ENCODE data around the gene TNNC2.
"Not testable (repeated sequence)": the region's sequence is repeated elsewhere in the genome, so short reads cannot be mapped to it uniquely, and the experiment has no call there.

The TNNC2 gene

DNA sequence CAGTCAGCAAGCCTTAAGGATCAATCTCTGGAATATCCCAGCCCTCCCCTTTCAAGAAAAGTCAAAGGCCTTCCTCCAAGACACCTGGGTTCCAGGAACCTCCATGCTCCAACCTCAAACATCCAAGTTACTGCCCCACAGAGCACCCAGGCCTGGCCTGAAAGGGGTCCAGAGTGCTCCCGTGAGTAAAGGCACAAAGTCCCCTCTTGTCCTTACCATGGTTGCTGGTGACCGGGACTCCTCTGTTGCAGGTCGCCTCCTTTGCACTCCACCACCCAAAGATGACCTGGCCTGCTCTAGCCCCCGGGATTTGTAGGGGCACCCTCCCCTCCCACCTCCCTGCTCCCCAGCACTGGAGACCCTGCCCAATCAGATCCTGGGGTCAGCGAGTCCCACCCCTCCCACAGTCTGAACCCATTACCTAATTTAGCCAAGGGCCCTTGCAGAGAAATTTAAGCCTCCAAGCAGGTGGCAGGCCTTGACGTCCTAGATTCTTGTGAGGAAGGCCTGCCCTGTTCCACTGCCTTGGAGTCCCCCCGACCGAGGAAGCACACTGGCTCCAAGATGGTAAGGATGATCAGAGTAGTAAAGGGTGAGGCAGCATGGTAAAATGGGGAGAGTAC is at the start of gene TNNC2:
TNNC2 (minus strand) TSS at position 283 of the 623 bp plus-strand sequence; CDS start at position 219, 64 bp downstream.
- no peak for DNase-seq

DNA sequence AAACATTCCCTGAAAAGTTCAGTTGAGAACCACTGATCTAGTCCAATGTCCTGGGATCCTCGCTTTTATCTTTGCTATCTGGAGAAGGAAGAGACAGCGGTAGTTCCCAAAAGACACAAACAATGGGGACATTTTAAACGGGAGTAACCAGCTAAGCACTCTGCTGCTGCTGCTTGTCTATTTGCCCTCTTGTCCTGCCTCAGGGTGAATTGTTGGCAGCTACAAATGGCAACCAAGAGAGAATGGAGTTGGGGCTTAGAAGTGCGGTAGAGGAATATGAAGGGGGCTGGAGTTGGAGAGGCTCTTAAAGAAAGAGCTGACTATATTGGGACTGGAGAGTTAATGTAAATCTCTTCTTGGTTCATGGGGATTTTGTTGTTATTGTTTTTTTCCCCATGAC is 47.5 kb upstream of the TNNC2 start:
- DNase-seq: no peak

DNA sequence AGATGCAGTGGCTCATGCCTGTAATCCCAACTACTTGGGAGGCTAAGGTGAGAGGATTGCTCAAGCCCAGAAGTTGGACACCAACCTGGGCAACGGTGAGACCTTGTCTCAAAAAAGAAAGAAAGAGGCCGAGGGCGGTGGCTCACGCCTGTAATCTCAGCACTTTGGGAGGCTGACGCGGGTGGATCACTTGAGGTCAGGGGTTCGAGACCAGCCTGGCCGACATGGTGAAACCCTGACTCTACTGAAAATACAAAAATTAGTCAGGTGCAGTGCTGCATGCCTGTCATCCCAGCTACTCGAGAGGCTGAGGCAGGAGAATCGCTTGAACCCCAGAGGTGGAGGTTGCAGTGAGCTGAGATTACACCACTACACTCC is 47.0 kb upstream of the TNNC2 start:
- not testable (repeated sequence) for DNase-seq

DNA sequence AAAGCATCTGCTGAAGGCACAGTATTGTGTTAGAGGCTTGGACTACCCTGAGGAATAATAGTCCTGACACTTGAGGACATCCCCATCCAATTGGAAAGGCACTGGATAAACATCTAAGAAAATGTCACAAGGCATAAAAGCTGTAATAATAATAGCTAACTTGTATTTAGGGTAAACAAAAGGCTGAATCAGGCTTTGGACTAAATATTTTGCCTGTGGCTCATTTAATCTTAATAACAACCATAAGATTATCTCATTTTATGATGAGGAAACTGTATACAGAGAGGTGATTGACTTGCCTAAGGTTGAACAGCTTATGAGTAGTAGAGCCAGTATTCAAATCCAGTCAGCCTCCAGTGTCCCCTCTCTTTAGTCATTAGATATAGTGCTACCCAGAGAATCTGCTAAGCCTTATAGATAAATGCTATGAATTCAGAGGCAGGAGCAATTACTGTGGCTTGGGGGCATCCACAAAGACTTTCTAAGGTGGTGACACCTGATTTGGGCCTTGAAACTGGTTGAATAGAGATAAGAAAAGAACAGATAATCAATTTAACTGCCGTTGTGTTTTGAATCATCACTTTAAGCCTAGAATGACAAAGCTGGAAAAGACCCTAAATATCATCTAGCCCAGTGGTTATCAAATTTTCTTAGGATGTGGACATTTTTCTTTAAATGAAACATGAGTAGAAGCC is 46.4 kb upstream of the TNNC2 start:
- DNase-seq: no peak

DNA sequence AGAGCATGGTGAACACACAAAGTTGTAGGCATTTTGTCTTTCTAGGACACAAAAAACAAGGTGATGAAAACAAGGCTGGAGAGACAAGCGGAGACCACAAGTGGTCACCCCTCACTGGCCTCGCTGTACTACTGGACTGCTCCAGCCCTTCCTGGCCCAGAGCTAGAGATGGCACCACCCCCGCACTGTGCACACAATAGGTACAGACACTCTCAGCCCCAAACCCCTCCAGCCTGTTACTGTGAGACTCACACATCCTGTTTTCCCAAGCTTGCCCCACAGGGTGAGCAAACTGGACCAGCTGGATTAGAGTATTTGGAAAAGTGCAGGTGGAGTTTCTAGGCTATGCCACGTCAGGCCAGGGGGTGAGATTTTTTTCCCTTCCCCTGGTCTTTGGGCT is 45.5 kb upstream of the TNNC2 start:
- DNase-seq: no peak

DNA sequence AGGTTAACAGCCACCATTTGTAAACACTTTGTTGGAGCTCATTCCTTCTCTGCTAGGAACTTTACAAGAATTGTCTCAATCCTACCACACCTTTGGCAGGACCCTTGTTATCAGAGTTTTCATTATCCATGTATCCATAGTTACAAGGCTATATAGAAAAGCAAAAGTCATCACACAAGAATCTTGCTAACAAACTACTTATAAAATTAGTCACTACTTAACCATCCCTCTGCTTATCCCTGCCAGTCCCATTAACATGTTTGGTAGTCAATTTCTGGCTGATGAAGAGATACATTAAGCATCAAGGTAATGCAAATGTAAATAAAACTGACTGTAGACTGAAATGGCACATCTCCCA is 40.7 kb upstream of the TNNC2 start:
- DNase-seq: no peak

DNA sequence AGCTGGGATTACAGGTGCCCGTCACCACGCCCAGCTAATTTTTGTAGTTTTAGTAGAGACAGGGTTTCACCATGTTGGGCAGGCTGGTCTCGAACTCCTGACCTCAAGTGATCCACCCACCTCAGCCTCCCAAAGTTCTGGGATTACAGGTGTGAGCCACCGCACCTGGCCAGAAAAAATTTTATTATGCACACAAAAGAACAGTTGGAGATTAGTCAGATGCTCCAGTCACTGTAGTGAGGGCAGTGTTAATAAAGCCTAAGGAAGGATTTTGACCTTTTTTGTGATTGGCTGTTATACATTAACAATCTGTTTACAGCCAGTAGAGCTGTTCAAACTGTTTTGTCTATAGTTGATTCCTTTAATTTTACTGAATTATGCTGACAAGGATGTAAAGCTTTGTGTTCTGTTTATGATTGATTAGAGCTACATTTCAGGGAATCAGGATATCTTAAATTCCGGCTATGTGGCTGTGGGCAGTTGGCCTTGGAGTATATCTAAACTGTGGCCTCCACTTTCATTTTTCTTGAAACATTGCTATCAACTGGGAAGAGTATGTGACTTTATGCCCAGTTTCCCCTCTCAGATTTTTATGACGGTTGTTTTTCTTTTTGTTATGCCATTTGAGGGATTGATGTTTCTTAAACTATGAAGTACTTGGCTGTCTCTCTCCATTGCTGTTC is 40.2 kb upstream of the TNNC2 start:
- no peak for DNase-seq

DNA sequence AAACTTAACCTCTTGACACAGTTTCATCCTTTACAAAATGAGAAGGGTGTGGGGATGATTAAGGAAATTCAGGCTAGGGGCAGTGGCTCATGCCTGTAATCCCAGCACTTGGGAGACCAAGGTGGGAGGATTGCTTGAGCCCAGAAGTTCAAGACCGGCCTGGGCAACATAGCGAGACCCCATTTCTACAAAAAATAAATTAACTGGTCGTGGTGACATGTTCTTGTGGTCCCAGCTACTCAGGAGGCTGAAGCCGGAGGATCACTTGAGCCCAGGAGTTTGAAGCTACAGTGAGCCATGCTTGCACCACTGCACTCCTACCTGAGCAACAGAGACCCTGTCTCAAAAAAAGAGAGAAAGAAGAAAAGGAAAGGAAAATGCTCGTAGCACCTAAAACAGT is 39.3 kb upstream of the TNNC2 start:
- no peak for DNase-seq

DNA sequence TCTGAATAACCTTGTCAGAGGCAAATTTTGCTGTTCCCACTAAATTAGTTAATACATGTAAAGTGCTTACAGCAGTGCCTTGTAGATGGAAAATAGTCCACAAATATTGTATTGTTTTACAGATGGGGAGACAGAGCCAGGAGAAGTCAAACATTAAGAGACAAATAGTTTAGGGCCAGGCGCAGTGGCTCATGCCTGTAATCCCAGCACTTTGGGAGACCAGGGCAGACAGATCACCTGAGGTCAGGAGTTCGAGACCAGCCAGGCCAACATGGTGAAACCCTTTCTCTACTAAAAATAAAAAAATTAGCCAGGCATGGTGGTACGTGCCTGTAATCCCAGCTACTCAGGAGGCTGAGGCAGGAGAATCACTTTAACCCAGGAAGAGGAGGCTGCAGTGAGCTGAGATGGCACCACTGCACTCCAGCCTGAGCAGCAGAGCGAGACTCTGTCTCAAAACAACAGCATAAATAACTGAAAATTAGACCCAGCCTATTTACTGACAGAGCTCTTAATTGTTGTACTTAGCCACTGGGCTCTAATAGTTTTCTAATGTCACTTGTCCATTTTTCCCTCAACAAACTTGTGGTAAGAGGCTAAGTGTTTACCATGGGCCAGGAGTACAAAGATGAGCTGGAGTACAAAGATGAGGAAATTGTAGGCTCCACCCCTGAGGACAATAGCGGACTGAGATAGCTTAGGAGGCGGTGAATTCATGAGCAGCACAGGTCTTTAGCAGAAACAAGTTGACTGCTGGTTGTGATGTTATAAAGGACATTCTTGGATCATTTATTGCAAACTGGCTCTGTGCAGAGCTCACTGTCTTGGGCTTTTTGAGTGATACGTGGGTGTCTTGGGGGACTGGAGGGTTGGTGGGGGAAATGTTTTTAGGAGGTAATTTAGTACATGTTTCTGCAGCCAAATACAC is 36.7 kb upstream of the TNNC2 start:
- no peak for DNase-seq

DNA sequence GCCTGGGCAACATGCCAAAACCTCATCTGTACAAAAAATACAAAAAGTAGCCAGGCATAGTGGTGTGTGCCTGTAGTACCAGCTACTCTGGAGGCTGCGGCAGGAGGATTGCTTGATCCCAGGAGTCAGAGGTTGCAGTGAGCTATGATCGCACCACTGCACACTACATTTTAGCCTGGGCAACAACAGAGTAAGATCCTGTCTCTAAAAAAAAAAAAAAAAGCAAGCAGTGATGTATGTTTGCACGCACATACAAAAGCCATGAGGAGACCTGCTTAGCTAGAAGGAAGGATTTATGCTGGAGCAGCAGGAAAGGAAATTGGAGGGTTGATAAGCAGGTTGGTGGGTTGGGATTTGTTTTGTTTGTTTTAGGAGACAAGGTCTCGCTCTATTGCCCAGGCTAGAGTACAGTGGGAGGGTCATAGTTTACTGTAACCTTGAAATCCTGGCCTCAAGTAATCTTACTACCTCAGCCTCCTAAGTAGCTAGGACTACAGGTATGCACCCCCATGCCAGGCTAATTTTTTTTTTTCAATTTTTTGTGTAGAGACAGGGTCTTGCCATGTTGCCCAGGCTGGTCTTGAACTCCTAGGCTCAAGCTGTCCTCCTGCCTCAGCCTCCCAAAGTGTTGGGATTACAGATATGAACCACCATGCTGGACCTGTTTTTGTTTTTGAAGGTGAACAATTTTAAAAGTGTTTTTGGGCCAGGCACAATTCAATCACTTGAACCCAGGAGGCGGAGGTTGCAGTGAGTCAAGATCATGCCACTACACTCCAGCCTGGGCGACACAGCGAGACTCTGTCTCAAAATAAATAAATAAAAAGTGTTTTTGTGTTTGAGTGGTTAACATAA is 34.3 kb upstream of the TNNC2 start:
- no peak for DNase-seq

DNA sequence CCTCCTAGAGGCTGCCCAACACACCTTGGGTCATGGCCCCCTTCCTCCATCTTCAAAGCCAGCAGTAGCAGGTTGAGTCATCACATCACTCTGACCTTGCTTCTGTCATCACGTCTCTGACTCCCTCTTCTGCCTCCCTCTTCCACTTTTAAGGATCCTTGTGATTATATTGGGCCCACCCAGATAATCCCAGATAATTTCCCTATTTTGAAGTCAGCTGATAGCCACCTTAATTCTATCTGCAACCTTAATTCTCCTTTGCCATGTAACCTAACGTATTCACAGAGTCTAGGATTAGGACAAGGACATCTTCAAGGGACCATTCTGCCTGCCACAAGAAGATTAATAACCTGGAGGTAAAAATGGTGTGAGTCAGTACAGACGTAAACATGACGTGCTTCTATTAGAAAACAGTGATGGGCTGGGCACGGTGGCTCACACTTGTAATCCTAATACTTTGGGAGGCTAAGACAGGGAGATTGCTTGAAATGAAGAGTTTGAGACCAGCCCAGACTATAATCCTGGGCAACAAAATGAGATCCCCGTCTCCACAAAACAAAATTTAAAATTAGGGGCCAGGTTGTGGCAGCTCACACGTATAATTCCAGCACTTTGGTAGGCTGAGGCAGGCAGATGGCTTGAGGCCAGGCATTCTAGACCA is 33.6 kb upstream of the TNNC2 start:
- no peak for DNase-seq

DNA sequence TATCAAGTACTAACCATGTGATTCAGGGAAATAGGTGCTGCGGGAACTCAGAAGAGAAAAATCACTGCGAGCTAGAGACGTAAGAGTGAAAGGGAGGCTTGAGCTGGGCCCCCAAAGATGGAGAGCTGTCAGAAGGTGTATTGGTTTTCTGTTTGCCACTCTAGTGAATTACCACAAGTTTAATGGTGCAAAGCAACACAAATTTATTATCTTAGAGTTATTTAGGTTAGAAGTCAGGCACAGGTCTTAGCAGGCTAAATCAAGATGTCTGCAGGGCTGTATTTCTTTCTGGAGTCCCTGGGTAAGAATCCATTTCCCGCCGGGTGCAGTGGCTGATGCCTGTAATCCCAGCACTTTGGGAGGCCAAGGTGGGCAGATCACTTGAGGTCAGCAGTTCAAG is 32.8 kb upstream of the TNNC2 start:
- DNase-seq: no peak

DNA sequence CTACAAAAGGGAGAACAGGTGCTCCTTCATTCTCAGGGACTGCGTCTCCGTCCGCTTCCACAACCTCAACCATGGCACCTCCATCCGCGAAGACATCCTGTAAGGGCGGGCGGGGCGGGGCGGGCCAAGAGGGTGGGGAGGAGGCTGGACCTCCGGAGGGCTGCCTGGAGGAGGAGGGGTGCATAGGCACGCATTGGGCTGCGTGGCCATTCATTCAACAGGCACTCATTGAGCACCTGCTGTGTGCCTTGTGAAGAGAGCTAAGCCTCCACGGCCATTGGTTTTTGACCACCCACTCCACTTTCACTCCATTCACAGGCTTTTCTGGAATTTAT is 30.7 kb upstream of the TNNC2 start:
- no peak for DNase-seq

DNA sequence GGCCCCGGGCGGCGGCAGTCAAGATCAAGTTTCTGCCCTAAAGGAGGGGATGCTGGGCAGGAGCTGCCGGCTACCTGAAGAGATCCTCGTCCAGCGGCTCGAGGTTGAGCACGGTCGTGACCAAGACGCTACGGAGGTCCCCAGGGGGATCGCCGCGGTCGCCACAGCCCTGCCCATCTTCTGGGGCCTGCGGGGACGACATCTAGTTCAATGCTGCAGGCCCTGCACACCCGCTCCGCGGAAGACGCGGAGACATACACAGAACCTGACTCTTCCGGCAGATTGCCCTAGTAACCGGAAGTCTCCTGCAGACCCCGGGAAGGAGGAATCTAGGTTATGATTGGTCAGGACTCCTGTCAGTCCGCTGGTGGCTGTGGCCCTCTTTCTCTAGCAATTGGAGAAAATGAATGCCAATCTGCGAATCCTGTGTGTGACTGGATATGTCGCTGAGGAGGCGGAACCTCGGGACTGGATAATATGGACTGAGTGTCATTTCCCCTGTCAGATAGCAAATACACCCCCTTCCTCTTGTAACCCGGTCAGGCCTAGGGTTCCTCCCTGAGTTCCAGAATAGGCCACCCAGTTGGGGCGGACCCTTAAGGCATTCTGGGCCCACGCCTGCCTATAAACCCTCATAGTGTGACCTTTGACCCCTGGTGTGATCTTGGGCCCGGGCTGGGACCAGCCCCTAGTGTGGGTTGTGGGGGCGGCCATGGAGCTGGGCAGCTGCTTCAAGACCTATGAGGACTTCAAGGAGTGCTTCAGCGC is 30.2 kb upstream of the TNNC2 start, which contains the start of the genes ACOT8 and ZSWIM3:
ACOT8 (minus strand) TSS at position 279 of the 768 bp plus-strand sequence; CDS start at position 202, 77 bp downstream.
ZSWIM3 (plus strand) TSS at position 501 of the 768 bp plus-strand sequence; CDS start at position 713, 212 bp downstream.
- peak; percentile 86 for DNase-seq

DNA sequence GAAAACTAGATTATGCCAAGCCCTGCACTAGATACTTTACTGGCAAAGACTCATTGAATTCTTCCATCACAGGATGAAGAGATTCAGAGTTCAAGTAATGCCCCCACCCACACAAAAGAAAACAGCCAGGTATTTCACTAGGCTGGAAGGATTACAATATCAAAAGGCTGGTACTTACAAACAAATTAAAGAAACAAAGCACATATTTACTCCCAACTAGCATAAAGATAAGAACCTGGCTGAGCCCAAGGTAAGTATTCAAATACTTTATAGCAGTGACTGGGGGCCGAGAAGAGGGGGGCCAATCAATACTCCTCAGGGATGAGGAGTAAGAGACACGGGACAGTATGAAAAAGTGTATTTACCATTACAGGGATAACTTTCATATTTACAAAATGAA is 26.4 kb upstream of the TNNC2 start:
- DNase-seq: no peak

DNA sequence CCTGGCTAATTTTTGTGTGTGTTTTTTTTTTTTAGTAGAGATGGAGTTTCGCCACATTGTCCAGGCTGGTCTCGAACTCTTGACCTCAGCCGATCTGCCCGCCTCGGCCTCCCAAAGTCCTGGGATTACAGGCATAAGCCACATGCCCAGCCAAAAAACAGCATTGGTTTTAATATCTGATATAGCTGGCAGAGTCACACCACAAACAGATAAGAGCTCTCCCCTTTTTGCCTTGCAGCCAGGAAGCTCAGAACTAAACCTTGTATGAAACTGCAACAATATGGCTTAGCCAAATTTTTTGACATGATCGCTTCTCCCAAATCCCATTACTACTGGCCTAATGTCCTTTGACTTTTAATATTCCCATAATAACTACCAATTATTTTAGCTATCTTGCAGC is 25.2 kb upstream of the TNNC2 start:
- no peak for DNase-seq

DNA sequence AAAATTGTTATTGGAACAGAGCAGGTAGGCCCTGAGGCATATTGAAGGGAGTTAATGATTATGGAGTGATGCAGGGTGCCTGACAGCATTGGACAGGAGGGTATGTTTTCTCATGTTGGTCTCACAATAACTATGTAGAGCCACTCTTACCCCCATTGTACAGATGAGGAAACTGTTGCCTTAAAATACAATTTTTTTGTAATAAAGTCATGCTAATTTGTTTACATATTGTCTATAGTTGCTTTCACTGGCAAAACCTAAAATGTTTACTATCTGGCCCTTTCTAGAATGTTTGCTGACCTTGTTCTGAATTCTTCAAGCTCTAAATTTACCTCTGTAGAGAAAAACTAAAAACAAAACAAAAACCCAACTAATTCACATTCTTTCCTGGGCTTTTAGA is 24.4 kb upstream of the TNNC2 start:
- no peak for DNase-seq

DNA sequence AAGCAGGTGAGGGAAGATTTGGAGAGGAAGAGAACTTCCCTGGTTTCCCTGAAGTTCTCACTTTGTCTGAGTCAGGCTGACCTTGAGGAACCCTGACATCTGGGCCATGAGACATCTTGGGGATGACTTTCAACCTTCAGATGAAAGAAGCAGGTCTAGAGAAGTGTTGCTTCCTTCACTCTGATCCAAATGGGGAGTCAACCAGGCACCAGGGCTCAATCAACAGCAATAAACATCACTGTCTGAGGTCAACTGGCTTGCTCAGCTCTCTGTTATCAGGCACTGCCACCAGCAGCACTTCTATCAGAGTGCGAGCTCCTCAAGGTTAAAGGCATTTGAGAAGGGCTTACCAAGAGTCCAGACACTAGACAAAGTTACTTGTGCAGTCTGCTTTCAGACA is 23.8 kb upstream of the TNNC2 start:
- DNase-seq: no peak

DNA sequence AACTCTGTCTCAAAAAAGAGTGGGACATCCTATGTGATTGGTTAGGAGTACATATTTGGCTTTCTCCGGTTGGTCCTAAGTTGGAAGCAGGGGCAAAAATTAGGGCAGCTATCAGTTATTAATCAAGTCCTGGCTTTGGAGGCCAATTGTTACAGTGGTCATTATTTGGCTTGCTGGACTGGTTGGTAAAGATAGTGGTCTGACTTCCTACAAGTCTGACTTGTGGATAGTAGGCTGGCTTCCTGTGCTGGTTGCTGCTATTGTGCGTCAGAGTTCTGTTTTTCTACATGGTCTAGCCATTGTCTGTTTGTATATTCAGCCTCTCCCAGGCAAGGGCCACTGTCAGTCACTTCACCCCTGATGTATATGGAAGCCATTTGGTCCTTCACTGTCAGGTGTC is 23.1 kb upstream of the TNNC2 start:
- no peak for DNase-seq

DNA sequence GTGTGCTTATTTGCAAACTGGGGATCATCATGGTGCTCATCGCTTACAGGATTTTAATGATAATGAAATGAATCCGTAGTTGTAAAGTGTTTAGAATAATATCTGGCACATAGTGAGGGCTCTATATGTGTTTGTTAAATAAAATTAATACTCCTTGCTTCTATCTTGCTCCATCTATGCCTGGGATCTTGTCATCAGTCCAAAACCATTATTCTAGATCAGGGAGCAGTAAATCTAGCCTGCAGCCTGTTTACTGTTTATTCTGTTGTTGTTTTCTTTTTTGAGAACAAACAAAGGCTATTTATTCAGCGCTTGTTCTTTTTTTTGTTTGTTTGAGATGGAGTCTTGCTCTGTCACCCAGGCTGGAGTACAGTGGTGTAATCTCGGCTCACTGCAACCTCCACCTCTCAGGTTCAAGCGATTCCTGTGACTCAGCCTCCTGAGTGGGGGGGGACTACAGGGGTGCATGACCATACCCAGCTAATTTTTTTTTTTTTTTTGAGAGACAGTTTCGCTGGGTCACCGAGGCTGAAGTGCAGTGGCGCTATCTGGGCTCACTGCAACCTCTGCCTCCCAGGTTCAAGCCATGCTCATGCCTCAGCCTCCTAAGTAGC is 22.0 kb upstream of the TNNC2 start:
- no peak for DNase-seq
